Gastrocnemius medialis (tissue), 4 donors: ENCODE data around the gene COA8.

ENCODE experiments used
- POLR2A ChIP-seq, 2 donors: fragments of 450-650 bp; IDR thresholded peaks; one replicate each; pipeline ENCODE4 v1.6.1; 2017; ENCODE audit warnings: antibody characterized with exemption in 2 of 2, mild to moderate bottlenecking in 2 of 2, moderate library complexity in 2 of 2
- TF ChIP-seq, protein P1 (sequence below), 5 experiments: fragments of 450-650 bp in 3 of 5; fragments of 200-600 bp in 2 of 5; sonication (generic) in 2 of 5; IDR thresholded peaks in 4 of 5; conservative IDR thresholded peaks in 1 of 5; 1 replicate in 4 of 5; 2 replicates in 1 of 5; pipeline ENCODE4 v1.5.1; 2016 to 2019; ENCODE audit warnings: antibody characterized with exemption in 5 of 5, mild to moderate bottlenecking in 3 of 5, moderate library complexity in 3 of 5

GRCh38 chr14:103584326-103584915 lies 21.7 kb downstream of the COA8 start:
- TF ChIP-seq, protein P1, sequence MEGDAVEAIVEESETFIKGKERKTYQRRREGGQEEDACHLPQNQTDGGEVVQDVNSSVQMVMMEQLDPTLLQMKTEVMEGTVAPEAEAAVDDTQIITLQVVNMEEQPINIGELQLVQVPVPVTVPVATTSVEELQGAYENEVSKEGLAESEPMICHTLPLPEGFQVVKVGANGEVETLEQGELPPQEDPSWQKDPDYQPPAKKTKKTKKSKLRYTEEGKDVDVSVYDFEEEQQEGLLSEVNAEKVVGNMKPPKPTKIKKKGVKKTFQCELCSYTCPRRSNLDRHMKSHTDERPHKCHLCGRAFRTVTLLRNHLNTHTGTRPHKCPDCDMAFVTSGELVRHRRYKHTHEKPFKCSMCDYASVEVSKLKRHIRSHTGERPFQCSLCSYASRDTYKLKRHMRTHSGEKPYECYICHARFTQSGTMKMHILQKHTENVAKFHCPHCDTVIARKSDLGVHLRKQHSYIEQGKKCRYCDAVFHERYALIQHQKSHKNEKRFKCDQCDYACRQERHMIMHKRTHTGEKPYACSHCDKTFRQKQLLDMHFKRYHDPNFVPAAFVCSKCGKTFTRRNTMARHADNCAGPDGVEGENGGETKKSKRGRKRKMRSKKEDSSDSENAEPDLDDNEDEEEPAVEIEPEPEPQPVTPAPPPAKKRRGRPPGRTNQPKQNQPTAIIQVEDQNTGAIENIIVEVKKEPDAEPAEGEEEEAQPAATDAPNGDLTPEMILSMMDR (IDR thresholded peaks at IDR 0.05 in 4 of 5, conservative IDR thresholded peaks at IDR 0.05 in 1 of 5) = no peak
- TF ChIP-seq POLR2A (IDR thresholded peaks at IDR 0.05) = no peak
